ENCODE results near the gene MRPL10. TPM values are rescaled to one million over a fixed set of nuclear protein-coding genes. Genes with fewer than 3 reads are reported as not detected.

The MRPL10 gene
- total RNA-seq, 1 experiment from 2014 or later = 74.2 TPM

DNA sequence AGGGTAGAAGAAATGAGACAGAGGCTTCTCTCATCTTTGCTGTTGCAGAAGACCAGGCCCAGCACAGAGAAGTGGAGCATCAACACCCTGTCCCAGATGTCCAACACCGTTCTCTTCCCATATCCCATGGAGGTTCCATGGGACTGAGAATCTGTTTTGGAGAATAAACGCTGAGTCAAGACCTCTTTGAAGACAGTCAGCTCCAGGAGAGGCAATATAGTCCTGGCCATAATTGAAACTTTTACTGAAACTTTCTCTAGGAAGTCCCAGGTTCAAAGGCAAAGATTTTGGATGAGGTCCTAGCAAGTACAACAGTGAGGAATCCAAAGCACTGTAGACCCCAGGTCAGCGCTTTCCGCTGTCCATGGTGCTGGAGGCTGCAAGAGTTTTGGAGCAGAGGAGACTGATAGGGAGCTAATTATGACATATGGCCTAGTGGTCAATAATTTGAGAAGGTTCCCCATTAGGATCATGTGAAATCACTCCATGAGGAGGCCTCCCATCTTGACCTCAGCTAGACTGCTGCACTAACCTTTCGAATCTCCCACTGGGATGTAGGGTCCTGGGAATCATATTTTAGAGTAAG is 45.7 kb downstream of the MRPL10 start:
- no peak for TF ChIP-seq EZH2 (IDR thresholded peaks at IDR 0.05; ENCODE audit: low read length, unreplicated experiment)
- TF ChIP-seq, protein P1, sequence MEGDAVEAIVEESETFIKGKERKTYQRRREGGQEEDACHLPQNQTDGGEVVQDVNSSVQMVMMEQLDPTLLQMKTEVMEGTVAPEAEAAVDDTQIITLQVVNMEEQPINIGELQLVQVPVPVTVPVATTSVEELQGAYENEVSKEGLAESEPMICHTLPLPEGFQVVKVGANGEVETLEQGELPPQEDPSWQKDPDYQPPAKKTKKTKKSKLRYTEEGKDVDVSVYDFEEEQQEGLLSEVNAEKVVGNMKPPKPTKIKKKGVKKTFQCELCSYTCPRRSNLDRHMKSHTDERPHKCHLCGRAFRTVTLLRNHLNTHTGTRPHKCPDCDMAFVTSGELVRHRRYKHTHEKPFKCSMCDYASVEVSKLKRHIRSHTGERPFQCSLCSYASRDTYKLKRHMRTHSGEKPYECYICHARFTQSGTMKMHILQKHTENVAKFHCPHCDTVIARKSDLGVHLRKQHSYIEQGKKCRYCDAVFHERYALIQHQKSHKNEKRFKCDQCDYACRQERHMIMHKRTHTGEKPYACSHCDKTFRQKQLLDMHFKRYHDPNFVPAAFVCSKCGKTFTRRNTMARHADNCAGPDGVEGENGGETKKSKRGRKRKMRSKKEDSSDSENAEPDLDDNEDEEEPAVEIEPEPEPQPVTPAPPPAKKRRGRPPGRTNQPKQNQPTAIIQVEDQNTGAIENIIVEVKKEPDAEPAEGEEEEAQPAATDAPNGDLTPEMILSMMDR (conservative IDR thresholded peaks at IDR 0.05; ENCODE audit: low read depth, low read length) = no peak
- no peak for TF ChIP-seq EZH2phosphoT487 (IDR thresholded peaks at IDR 0.05; ENCODE audit: borderline replicate concordance, low read length)

DNA sequence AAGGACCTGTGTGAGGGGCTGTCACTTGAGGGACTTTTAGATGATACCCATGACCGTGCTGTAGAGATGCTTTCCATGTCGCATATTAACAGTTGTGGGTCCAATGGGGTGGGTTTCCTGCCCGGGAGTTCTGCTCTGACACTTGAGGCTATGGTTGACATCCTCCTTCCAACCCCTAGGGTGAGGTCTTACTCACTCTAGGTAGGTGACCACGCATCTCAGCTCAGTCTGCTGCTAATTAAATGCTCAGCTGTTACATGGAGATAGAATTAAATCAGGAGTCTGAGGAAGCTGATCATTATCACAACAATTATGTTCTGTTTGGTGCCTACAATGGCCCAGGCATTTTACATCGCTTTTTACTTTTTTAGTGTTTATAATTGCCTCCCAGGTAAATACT is 49.9 kb downstream of the MRPL10 start:
- H3K36me3 ChIP-seq (ENCODE audit: low read depth, low read length) = no peaks in the 10 kb centered on the region
- CTCF ChIA-PET = no interaction called here
- ATAC-seq (no peak), DNase-seq (no peak)
- H3K9ac ChIP-seq (ENCODE audit: low read length) = no peak overlapping the region
- no peaks in the 10 kb centered on the region for H3K9me2 ChIP-seq (replicated peaks; ENCODE audit: low read length)
- peaks cover 33% of the 10 kb centered on the region for H3K27me3 ChIP-seq (ENCODE audit: low read length)
- H3K27ac ChIP-seq (ENCODE audit: low read length) = no peak overlapping the region
- no peak overlapping the region for H3K4me2 ChIP-seq (ENCODE audit: low read length)
- no peaks in the 10 kb centered on the region for H3K4me1 ChIP-seq (ENCODE audit: insufficient read depth, low read length)
- intact Hi-C loops (cut with micrococcal nuclease) = no loop called here
- TF ChIP-seq, protein P1 (conservative IDR thresholded peaks at IDR 0.05; ENCODE audit: low read depth, low read length) = no peak
- TF ChIP-seq EZH2phosphoT487 (IDR thresholded peaks at IDR 0.05; ENCODE audit: borderline replicate concordance, low read length) = no peak
- no peak for TF ChIP-seq EZH2 (IDR thresholded peaks at IDR 0.05; ENCODE audit: low read length, unreplicated experiment)
- no peaks in the 10 kb centered on the region for H3F3A ChIP-seq (ENCODE audit: low read length, unreplicated experiment)
- no peaks in the 10 kb centered on the region for H4K20me1 ChIP-seq (ENCODE audit: low read length)
- no peaks in the 10 kb centered on the region for H3K79me2 ChIP-seq (ENCODE audit: low read length)
- H3K4me3 ChIP-seq (ENCODE audit: low read length) = no peak overlapping the region
- BruUV-seq (replicated peaks) = no TSS peak
- no peak overlapping the region for H2AFZ ChIP-seq (ENCODE audit: low read length)
- POLR2A ChIA-PET (ENCODE audit: unreplicated experiment) = no interaction called here
- H3K9me3 ChIP-seq (ENCODE audit: low read length) = no peaks in the 10 kb centered on the region

More for the DNA sequence above, 45.7 kb downstream of the MRPL10 start:
- H3K4me3 ChIP-seq (ENCODE audit: low read length) = no peak overlapping the region
- no peak overlapping the region for H3K27ac ChIP-seq (ENCODE audit: low read length)
- no TSS peak for BruUV-seq (replicated peaks)
- no peaks in the 10 kb centered on the region for H3K9me2 ChIP-seq (replicated peaks; ENCODE audit: low read length)
- no peaks in the 10 kb centered on the region for H3F3A ChIP-seq (ENCODE audit: low read length, unreplicated experiment)
- no peaks in the 10 kb centered on the region for H3K36me3 ChIP-seq (ENCODE audit: low read depth, low read length)
- ChIA-PET POLR2A (ENCODE audit: unreplicated experiment) (no interaction called here), CTCF (no interaction called here)
- no peaks in the 10 kb centered on the region for H3K4me1 ChIP-seq (ENCODE audit: insufficient read depth, low read length)
- H3K27me3 ChIP-seq (ENCODE audit: low read length) = peaks cover 65% of the 10 kb centered on the region
- intact Hi-C loops (cut with micrococcal nuclease) = no loop called here
- H2AFZ ChIP-seq (ENCODE audit: low read length) = no peak overlapping the region
- H3K4me2 ChIP-seq (ENCODE audit: low read length) = no peak overlapping the region
- H4K20me1 ChIP-seq (ENCODE audit: low read length) = no peaks in the 10 kb centered on the region
- DNase-seq (peak; percentile 47), ATAC-seq (no peak)
- no peak overlapping the region for H3K9ac ChIP-seq (ENCODE audit: low read length)
- no peaks in the 10 kb centered on the region for H3K9me3 ChIP-seq (ENCODE audit: low read length)
- H3K79me2 ChIP-seq (ENCODE audit: low read length) = no peaks in the 10 kb centered on the region

DNA sequence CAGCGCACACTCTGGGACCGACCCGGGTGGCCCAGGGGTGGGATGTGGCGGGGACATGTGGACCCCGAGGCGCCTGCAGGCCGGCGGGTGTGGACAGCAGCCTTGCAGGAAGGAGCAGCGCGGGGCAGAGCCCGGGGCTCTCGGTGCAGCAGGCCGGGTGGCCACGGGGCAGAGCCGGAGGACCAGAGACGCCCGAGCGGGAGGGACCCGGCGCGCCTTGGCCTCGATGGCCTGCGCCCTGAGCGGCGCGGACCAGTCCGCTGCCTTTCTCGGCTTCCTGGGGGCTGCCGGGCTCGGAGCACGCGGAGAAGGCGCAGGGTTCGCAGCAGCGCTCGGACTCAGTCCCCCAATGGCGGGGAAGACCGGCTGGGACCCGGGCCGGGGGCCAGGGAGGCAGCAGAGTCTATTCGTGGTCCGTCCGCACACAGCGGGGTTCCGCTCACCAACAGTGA is 53.1 kb downstream of the MRPL10 start:
- Histone ChIP-seq H3K4me1 (ENCODE audit: insufficient read depth, low read length) (no peaks in the 10 kb centered on the region), H3K79me2 (ENCODE audit: low read length) (no peaks in the 10 kb centered on the region), H3K9me3 (ENCODE audit: low read length) (no peaks in the 10 kb centered on the region), H4K20me1 (ENCODE audit: low read length) (no peaks in the 10 kb centered on the region), H3K9me2 (replicated peaks; ENCODE audit: low read length) (no peaks in the 10 kb centered on the region), H3K27ac (ENCODE audit: low read length) (no peak overlapping the region), H3K9ac (ENCODE audit: low read length) (no peak overlapping the region), H2AFZ (ENCODE audit: low read length) (no peak overlapping the region), H3K27me3 (ENCODE audit: low read length) (peaks cover 49% of the 10 kb centered on the region), H3F3A (ENCODE audit: low read length, unreplicated experiment) (no peaks in the 10 kb centered on the region), H3K4me3 (ENCODE audit: low read length) (no peak overlapping the region), H3K4me2 (ENCODE audit: low read length) (no peak overlapping the region), H3K36me3 (ENCODE audit: low read depth, low read length) (no peaks in the 10 kb centered on the region)
- intact Hi-C loops (cut with micrococcal nuclease) = no loop called here
- no TSS peak for BruUV-seq (replicated peaks)
- TF ChIP-seq EZH2phosphoT487 (IDR thresholded peaks at IDR 0.05; ENCODE audit: borderline replicate concordance, low read length) = no peak
- TF ChIP-seq EZH2 (IDR thresholded peaks at IDR 0.05; ENCODE audit: low read length, unreplicated experiment) = no peak
- TF ChIP-seq, protein P1 (conservative IDR thresholded peaks at IDR 0.05; ENCODE audit: low read depth, low read length) = no peak
- DNase-seq (no peak), ATAC-seq (no peak)
- ChIA-PET POLR2A (ENCODE audit: unreplicated experiment) (no interaction called here), CTCF (no interaction called here)

Data from PC-3 (cell line).